OCI-LY3 (cell line): ENCODE measurements around the gene UPF1.

Source experiments
- H2AFZ ChIP-seq: fragments of 200-600, 300-600 bp; shearing (Covaris generic); 2 replicates; pipeline ENCODE4 v1.6.0; 2014; ENCODE audit warnings: antibody characterized with exemption, low read depth, low read length
- H3K27ac ChIP-seq: fragments of 200-600, 300-600 bp; sonication (generic); 2 replicates; pipeline ENCODE4 v1.5.1; 2014; ENCODE audit warnings: mild to moderate bottlenecking, low read length, moderate library complexity, mixed read lengths
- H3K27me3 ChIP-seq: fragments of 200-600, 300-600 bp; sonication (generic); 2 replicates; pipeline ENCODE4 v1.6.1; 2014; ENCODE audit warnings: low read depth, low read length, mixed read lengths
- H3K36me3 ChIP-seq: fragments of 200-600, 300-600 bp; sonication (generic); replicated peaks from 2 replicates; pipeline ENCODE3; 2014; ENCODE audit warnings: low read depth, low read length, mixed read lengths
- H3K4me1 ChIP-seq: fragments of 300-600, 200-600 bp; sonication (generic); 2 replicates; pipeline ENCODE4 v1.6.1; 2014; ENCODE audit warnings: low read length, mixed read lengths
- H3K4me2 ChIP-seq: fragments of 200-600, 300-600 bp; sonication (generic); 2 replicates; pipeline ENCODE4 v1.6.1; 2014; ENCODE audit warnings: low read length, mixed read lengths
- H3K4me3 ChIP-seq: fragments of 300-600, 200-600 bp; sonication (generic); 2 replicates; pipeline ENCODE4 v1.5.1; 2014; ENCODE audit warnings: antibody characterized with exemption, mild to moderate bottlenecking, low read length, moderate library complexity
- H3K79me2 ChIP-seq: fragments of 300-600, 200-600 bp; shearing (Covaris generic); 2 replicates; pipeline ENCODE4 v1.6.1; 2014; ENCODE audit warnings: mild to moderate bottlenecking, low read length, mixed read lengths
- H3K9ac ChIP-seq: fragments of 300-600, 200-600 bp; shearing (Covaris generic); 2 replicates; pipeline ENCODE4 v1.6.0; 2014; ENCODE audit warnings: mild to moderate bottlenecking, low read length, moderate library complexity
- H3K9me3 ChIP-seq: fragments of 200-600, 300-600 bp; shearing (Covaris generic); 2 replicates; pipeline ENCODE4 v1.6.1; 2014; ENCODE audit warnings: low read length, mixed read lengths; ENCODE audit not compliant: insufficient read depth
- H4K20me1 ChIP-seq: fragments of 200-600, 300-600 bp; sonication (generic); 2 replicates; pipeline ENCODE4 v1.6.1; 2016; ENCODE audit warnings: low read length, mixed read lengths; ENCODE audit not compliant: insufficient read depth
- EZH2phosphoT487 ChIP-seq: fragments of 200-600 bp; shearing (Covaris generic); IDR thresholded peaks from 2 replicates; pipeline ENCODE4 v1.6.1; 2018; ENCODE audit warnings: antibody characterized with exemption, mixed run types, low read depth
- TF ChIP-seq, protein P1 (sequence below): fragments of 200-600, 300-600 bp; sonication (generic); IDR thresholded peaks from 2 replicates; pipeline ENCODE4 v1.5.1; 2014; ENCODE audit warnings: antibody characterized with exemption, low read length, low read depth

UPF1 gene

DNA sequence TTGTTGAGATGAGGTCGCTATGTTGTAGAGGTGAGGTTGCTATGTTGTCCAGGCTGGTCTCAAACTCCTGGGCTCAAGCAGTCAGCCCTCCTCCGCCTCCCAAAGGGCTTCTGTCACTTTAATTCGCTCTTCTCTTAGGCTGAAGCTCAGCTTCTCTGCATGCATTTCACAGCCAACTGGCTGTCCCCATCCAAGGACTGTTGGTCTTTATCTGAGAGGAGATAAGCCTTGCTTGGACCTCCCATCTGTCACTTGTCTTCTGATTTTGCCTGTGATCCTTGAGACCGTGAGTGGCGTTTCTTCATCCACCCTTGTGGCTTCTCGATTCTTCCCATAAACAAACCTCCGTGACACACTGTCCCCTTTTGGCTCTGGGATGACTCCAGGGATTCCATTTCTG, 39.8 kb downstream of the UPF1 start:
- no peak overlapping the region for H3K4me2 ChIP-seq
- H3K9me3 ChIP-seq = no peaks in the 10 kb centered on the region
- no peaks in the 10 kb centered on the region; the same call in 1 of the 2 replicates for H4K20me1 ChIP-seq
- peaks cover 24% of the 10 kb centered on the region for H3K36me3 ChIP-seq
- no peak overlapping the region for H3K4me3 ChIP-seq
- TF ChIP-seq, protein P1, sequence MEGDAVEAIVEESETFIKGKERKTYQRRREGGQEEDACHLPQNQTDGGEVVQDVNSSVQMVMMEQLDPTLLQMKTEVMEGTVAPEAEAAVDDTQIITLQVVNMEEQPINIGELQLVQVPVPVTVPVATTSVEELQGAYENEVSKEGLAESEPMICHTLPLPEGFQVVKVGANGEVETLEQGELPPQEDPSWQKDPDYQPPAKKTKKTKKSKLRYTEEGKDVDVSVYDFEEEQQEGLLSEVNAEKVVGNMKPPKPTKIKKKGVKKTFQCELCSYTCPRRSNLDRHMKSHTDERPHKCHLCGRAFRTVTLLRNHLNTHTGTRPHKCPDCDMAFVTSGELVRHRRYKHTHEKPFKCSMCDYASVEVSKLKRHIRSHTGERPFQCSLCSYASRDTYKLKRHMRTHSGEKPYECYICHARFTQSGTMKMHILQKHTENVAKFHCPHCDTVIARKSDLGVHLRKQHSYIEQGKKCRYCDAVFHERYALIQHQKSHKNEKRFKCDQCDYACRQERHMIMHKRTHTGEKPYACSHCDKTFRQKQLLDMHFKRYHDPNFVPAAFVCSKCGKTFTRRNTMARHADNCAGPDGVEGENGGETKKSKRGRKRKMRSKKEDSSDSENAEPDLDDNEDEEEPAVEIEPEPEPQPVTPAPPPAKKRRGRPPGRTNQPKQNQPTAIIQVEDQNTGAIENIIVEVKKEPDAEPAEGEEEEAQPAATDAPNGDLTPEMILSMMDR = no peak
- TF ChIP-seq EZH2phosphoT487 = no peak
- no peaks in the 10 kb centered on the region for H3K79me2 ChIP-seq
- H3K4me1 ChIP-seq = no peaks in the 10 kb centered on the region
- H3K9ac ChIP-seq = no peak overlapping the region
- no peak overlapping the region for H3K27ac ChIP-seq
- no peak overlapping the region for H2AFZ ChIP-seq
- no peaks in the 10 kb centered on the region for H3K27me3 ChIP-seq

DNA sequence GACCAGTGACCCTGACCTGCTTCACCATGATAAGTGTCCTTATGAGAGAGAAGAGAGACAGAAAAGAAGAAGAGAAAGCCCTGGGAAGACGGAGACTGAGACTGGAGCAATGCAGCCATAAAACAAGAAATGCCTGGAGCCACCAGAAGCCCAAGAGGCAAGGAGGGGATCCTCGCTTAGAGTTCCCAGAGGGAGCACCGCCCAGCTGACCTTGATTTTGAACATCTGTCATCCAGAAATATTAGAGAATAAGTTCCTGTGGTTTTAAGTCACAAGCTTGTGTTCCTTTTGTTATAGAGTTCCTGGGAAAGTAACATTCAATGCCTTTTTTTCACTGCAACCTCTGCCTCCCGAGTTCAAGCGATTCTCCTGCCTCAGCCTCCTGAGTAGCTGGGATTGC, 44.0 kb downstream of the UPF1 start:
- no peaks in the 10 kb centered on the region for H3K9me3 ChIP-seq
- no peak overlapping the region for H2AFZ ChIP-seq
- H3K4me2 ChIP-seq = no peak overlapping the region
- no peak overlapping the region for H3K9ac ChIP-seq
- TF ChIP-seq, protein P1 = no peak
- no peak for TF ChIP-seq EZH2phosphoT487
- peaks cover 10% of the 10 kb centered on the region for H3K36me3 ChIP-seq
- H3K79me2 ChIP-seq = no peaks in the 10 kb centered on the region
- no peaks in the 10 kb centered on the region for H3K4me1 ChIP-seq
- no peaks in the 10 kb centered on the region for H4K20me1 ChIP-seq
- H3K27me3 ChIP-seq = no peaks in the 10 kb centered on the region
- no peak overlapping the region for H3K27ac ChIP-seq
- no peak overlapping the region for H3K4me3 ChIP-seq

DNA sequence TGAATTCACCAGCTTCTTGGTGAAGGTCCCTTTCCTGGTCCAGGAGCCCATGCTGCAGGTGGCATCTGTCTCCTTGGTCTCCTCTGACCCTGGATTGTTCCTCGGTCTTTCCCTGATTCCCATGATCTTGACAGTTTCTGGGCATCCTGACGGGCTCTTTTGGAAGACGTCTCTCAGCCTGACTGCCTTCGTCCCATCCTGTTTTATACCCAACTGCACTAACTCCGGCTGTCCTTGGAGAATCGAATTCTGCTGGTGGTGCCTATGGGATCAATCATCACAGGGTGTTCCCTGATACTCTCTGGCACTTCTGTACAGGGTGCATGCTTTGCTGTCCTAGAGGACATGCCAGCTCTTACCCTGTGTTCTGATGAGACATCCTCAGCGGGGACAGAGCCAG, 45.1 kb downstream of the UPF1 start:
- no peak overlapping the region for H2AFZ ChIP-seq
- TF ChIP-seq, protein P1 = no peak
- TF ChIP-seq EZH2phosphoT487 = no peak
- no peaks in the 10 kb centered on the region for H3K79me2 ChIP-seq
- H4K20me1 ChIP-seq = no peaks in the 10 kb centered on the region
- no peak overlapping the region for H3K4me3 ChIP-seq
- no peaks in the 10 kb centered on the region for H3K27me3 ChIP-seq
- no peaks in the 10 kb centered on the region for H3K4me1 ChIP-seq
- no peak overlapping the region for H3K9ac ChIP-seq
- H3K9me3 ChIP-seq = no peaks in the 10 kb centered on the region
- H3K36me3 ChIP-seq = peaks cover 10% of the 10 kb centered on the region
- H3K4me2 ChIP-seq = no peak overlapping the region
- H3K27ac ChIP-seq = no peak overlapping the region

DNA sequence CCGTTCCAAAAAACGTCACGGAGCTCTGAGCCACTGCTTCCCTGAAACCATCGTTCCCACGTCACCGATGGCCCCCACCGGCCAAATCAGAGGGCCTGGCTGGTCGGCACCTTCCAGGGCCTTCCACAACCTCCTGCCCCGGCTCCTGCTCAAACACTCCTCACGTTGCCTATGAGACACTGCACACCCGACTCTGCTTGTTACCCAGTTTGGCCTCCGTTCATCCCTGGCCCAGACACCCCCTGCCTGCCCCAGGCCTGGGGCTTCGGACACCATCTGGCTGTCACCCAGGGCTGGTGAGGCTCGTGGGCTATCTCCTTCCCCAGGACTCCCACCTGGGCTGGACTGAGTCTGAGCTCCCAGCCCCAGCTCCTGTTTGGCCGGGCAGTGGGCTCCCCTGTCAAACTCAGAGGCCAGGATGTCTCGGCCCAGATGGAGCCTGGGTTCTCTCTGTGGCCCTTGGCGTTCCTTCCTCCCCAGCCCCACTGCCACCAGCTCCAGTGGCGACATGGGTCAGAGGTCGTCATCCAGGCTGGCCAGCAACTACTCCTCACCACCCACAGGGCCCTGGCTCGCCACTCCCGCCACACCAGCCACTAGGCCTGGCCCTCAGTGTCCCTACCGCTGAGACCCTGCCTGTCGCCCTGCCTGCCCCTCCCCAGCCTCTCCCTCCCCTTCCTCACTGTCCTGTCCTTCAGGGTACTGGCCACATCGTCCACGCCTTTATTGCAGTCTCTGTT, 46.5 kb downstream of the UPF1 start:
- no peaks in the 10 kb centered on the region for H4K20me1 ChIP-seq
- TF ChIP-seq EZH2phosphoT487 = no peak
- TF ChIP-seq, protein P1 = no peak
- no peaks in the 10 kb centered on the region for H3K9me3 ChIP-seq
- no peak overlapping the region for H3K27ac ChIP-seq
- no peak overlapping the region for H3K9ac ChIP-seq
- no peaks in the 10 kb centered on the region for H3K4me1 ChIP-seq
- H3K27me3 ChIP-seq = no peaks in the 10 kb centered on the region
- no peak overlapping the region for H3K4me3 ChIP-seq
- no peak overlapping the region for H3K4me2 ChIP-seq
- no peaks in the 10 kb centered on the region for H3K79me2 ChIP-seq
- H3K36me3 ChIP-seq = peaks cover 10% of the 10 kb centered on the region
- H2AFZ ChIP-seq = no peak overlapping the region
